HepG2 (cell line): ENCODE measurements around the gene CLDN7. TPM values are rescaled to one million over a fixed set of nuclear protein-coding genes. Genes with fewer than 3 reads are reported as not detected.
A peak's percentile ranks its signal among the peaks of the same experiment; 100 is the strongest.

Experiments
- CREB1 ChIP-seq, 2 experiments: fragments of 450-650 bp in 1 of 2; IDR thresholded peaks; 2 replicates each; pipeline ENCODE4 v1.6.1; 2016 to 2017; ENCODE audit warnings: control low read depth in 1 of 2, mild to moderate bottlenecking in 1 of 2, missing compliant biosample characterization in 1 of 2, missing genetic modification characterization in 1 of 2
- GLI4 ChIP-seq: sonication (generic); formaldehyde crosslinking; IDR thresholded peaks from 2 replicates; pipeline ENCODE4 v1.5.1; 2020; ENCODE audit warnings: missing genetic modification reagents, mild to moderate bottlenecking, moderate library complexity, borderline replicate concordance
- GPN1 ChIP-seq: sonication (generic); formaldehyde crosslinking; IDR thresholded peaks from 2 replicates; pipeline ENCODE4 v1.5.1; 2020; ENCODE audit warnings: missing genetic modification reagents, borderline replicate concordance
- KDM2A ChIP-seq: sonication (generic); formaldehyde crosslinking; IDR thresholded peaks from 2 replicates; pipeline ENCODE4 v1.4.0; 2020; ENCODE audit warnings: low read depth, missing genetic modification reagents, borderline replicate concordance
- KMT2B ChIP-seq: IDR thresholded peaks from 2 replicates; pipeline ENCODE4 v1.6.1; 2016; ENCODE audit warnings: missing genetic modification reagents, missing compliant biosample characterization
- MEF2D ChIP-seq: sonication (generic); formaldehyde crosslinking; IDR thresholded peaks from 2 replicates; pipeline ENCODE4 v1.5.1; 2020; ENCODE audit warnings: mild to moderate bottlenecking, missing genetic modification reagents
- SP5 ChIP-seq: IDR thresholded peaks from 2 replicates; pipeline ENCODE4 v1.6.1; 2016; ENCODE audit warnings: low read depth, borderline replicate concordance
- ZMYM4 ChIP-seq: sonication (generic); formaldehyde crosslinking; IDR thresholded peaks from 2 replicates; pipeline ENCODE4 v1.8.1; 2023; ENCODE audit warnings: mild to moderate bottlenecking, missing genetic modification reagents
- polyA plus RNA-seq, 8 experiments: library from polyadenylated mRNA; depleted of rRNA in 3 of 8; stranded (reverse) in 7 of 8; unstranded in 1 of 8; fragments of >200 nt; fragmentation: Illumina TruSeq in 4 of 8; extraction: Trizol in 4 of 8; gene quantifications; 2 replicates each; pipeline versions ENCODE4 v1.2.1 to v1.2.3, GENCODE V29; 2011 to 2016; ENCODE audit warnings: low read depth in 4 of 8, missing spikeins in 1 of 8, mixed read lengths in 1 of 8; ENCODE audit not compliant: insufficient read depth in 1 of 8
- total RNA-seq, 5 experiments: library from RNA; depleted of rRNA; stranded (reverse); fragments of >200 nt; fragmentation: Illumina TruSeq; extraction: Trizol; gene quantifications; 2 replicates each; pipeline ENCODE4 v1.2.3, GENCODE V29; 2016; ENCODE audit warnings: low read depth in 1 of 5
- TF ChIP-seq, protein P1 (sequence below): sonication (generic); formaldehyde crosslinking; IDR thresholded peaks from 2 replicates; pipeline ENCODE4 v1.4.0; 2020; ENCODE audit warnings: missing genetic modification reagents, borderline replicate concordance
- TF ChIP-seq, protein P2 (sequence below), 2 experiments: fragments of 450-650 bp in 1 of 2; sonication (generic) in 1 of 2; formaldehyde crosslinking in 1 of 2; IDR thresholded peaks; 2 replicates each; pipeline versions ENCODE4 v1.6.1 to v1.8.0; 2016 to 2022; ENCODE audit warnings: antibody characterized with exemption in 1 of 2, mild to moderate bottlenecking in 1 of 2, missing genetic modification reagents in 1 of 2
- TF ChIP-seq, protein P3 (sequence below): IDR thresholded peaks from 2 replicates; pipeline ENCODE4 v1.6.1; 2016; ENCODE audit warnings: low read depth, borderline replicate concordance

The CLDN7 gene
- total and polyA plus RNA-seq, 2 of the 13 experiments (the other 11 are each of a cell fraction or from before 2014, with no cell fraction given) = not detected

DNA sequence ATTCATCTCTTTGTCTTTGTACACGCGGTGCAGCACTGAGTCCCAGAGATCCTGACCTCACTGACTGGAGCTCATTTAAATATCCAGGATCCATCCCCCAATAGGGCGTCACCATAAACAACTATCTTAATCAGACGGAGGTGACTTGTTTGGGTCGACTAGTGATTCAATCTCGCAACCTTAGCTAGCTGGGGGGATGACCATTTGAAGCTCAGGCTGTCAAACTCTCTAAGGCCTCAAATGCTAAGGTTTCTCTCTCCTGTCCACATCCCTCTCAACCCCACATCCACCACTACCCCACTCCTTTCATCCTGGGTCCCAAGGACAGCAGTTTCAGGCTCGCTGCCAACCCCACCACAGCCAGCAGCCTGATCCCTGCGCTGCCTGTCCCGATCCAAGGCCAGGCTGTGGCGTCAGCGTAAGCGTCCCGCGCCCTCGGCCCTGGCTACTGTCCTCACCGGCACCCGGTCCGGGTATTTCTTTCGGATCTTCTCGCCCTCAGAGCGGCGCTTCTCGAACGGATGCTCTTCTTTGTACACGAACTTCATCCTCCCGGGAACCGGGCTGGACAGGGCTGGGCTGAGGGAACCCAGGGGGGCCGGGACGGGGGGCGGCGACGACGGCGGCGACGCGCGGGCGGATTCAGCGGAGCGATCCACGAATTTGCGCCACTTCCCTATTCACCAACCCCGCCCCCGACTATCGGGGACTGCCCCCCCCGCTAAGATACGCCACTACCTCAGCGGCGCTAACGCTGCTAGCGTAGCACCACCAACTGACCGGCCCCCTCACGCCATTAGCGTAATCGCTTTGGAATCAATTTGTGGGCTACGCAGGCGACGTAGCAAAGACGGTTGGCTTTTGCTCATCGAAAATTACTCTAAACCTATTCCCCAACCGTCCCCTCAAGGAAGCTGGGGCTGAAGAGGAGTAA lies 20.2 kb downstream of the CLDN7 start, which contains the start of gene GABARAP (continued):
- peak; percentile 65; the same call in 1 of the 2 replicates for TF ChIP-seq SP5
- 0 out of 2 replicates have a peak, but pooled peaks have one; percentile 9 for TF ChIP-seq MEF2D (CRISPR knock-in tag)
- TF ChIP-seq, protein P1, sequence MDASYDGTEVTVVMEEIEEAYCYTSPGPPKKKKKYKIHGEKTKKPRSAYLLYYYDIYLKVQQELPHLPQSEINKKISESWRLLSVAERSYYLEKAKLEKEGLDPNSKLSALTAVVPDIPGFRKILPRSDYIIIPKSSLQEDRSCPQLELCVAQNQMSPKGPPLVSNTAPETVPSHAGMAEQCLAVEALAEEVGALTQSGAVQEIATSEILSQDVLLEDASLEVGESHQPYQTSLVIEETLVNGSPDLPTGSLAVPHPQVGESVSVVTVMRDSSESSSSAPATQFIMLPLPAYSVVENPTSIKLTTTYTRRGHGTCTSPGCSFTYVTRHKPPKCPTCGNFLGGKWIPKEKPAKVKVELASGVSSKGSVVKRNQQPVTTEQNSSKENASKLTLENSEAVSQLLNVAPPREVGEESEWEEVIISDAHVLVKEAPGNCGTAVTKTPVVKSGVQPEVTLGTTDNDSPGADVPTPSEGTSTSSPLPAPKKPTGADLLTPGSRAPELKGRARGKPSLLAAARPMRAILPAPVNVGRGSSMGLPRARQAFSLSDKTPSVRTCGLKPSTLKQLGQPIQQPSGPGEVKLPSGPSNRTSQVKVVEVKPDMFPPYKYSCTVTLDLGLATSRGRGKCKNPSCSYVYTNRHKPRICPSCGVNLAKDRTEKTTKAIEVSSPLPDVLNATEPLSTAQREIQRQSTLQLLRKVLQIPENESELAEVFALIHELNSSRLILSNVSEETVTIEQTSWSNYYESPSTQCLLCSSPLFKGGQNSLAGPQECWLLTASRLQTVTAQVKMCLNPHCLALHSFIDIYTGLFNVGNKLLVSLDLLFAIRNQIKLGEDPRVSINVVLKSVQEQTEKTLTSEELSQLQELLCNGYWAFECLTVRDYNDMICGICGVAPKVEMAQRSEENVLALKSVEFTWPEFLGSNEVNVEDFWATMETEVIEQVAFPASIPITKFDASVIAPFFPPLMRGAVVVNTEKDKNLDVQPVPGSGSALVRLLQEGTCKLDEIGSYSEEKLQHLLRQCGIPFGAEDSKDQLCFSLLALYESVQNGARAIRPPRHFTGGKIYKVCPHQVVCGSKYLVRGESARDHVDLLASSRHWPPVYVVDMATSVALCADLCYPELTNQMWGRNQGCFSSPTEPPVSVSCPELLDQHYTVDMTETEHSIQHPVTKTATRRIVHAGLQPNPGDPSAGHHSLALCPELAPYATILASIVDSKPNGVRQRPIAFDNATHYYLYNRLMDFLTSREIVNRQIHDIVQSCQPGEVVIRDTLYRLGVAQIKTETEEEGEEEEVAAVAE (CRISPR knock-in tag) = peak; percentile 18
- peak; percentile 44; the same call in 1 of the 2 replicates for TF ChIP-seq GLI4 (CRISPR knock-in tag)
- TF ChIP-seq, protein P2, sequence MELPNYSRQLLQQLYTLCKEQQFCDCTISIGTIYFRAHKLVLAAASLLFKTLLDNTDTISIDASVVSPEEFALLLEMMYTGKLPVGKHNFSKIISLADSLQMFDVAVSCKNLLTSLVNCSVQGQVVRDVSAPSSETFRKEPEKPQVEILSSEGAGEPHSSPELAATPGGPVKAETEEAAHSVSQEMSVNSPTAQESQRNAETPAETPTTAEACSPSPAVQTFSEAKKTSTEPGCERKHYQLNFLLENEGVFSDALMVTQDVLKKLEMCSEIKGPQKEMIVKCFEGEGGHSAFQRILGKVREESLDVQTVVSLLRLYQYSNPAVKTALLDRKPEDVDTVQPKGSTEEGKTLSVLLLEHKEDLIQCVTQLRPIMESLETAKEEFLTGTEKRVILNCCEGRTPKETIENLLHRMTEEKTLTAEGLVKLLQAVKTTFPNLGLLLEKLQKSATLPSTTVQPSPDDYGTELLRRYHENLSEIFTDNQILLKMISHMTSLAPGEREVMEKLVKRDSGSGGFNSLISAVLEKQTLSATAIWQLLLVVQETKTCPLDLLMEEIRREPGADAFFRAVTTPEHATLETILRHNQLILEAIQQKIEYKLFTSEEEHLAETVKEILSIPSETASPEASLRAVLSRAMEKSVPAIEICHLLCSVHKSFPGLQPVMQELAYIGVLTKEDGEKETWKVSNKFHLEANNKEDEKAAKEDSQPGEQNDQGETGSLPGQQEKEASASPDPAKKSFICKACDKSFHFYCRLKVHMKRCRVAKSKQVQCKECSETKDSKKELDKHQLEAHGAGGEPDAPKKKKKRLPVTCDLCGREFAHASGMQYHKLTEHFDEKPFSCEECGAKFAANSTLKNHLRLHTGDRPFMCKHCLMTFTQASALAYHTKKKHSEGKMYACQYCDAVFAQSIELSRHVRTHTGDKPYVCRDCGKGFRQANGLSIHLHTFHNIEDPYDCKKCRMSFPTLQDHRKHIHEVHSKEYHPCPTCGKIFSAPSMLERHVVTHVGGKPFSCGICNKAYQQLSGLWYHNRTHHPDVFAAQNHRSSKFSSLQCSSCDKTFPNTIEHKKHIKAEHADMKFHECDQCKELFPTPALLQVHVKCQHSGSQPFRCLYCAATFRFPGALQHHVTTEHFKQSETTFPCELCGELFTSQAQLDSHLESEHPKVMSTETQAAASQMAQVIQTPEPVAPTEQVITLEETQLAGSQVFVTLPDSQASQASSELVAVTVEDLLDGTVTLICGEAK (IDR thresholded peaks at IDR 0.05) = no peak
- TF ChIP-seq, protein P2 (CRISPR knock-in tag; IDR thresholded peaks at IDR 0.05) = peak; percentile 56; the same call in 1 of the 2 replicates
- 0 out of 2 replicates have a peak, but pooled peaks have one; percentile 38 for TF ChIP-seq KMT2B (CRISPR knock-in tag)
- TF ChIP-seq, protein P3, sequence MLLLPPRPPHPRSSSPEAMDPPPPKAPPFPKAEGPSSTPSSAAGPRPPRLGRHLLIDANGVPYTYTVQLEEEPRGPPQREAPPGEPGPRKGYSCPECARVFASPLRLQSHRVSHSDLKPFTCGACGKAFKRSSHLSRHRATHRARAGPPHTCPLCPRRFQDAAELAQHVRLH = peak; percentile 32
- peak; percentile 47 for TF ChIP-seq ZMYM4 (CRISPR knock-in tag)
- TF ChIP-seq GPN1 (CRISPR knock-in tag) = no peak
- no peak for TF ChIP-seq CREB1 (IDR thresholded peaks at IDR 0.05)
- peak; percentile 39; the same call in 1 of the 2 replicates for TF ChIP-seq CREB1 (CRISPR knock-in tag; IDR thresholded peaks at IDR 0.05)
- peak; percentile 75; the same call in 1 of the 2 replicates for TF ChIP-seq KDM2A
